HUES64 (cell line): ENCODE data around the gene HEPACAM2.

Experiments
- H3K27ac ChIP-seq: 2 replicates; pipeline ENCODE4 v1.7.0; 2013; ENCODE audit warnings: low read depth, low read length, inconsistent platforms
- H3K27me3 ChIP-seq: 2 replicates; pipeline ENCODE4 v1.6.1; 2013; ENCODE audit warnings: mild to moderate bottlenecking, low read length; ENCODE audit not compliant: insufficient read depth
- H3K36me3 ChIP-seq: 2 replicates; pipeline ENCODE4 v1.6.1; 2013; ENCODE audit warnings: mild to moderate bottlenecking, low read length; ENCODE audit not compliant: insufficient read depth
- H3K4me1 ChIP-seq: 2 replicates; pipeline ENCODE4 v1.6.1; 2013; ENCODE audit warnings: mild to moderate bottlenecking, low read length, moderate library complexity; ENCODE audit not compliant: insufficient read depth
- H3K4me3 ChIP-seq: 2 replicates; pipeline ENCODE4 v1.5.1; 2013; ENCODE audit warnings: mild to moderate bottlenecking, low read length, moderate library complexity
- H3K9ac ChIP-seq: 2 replicates; pipeline ENCODE4 v1.6.1; 2013; ENCODE audit warnings: mild to moderate bottlenecking, low read depth, low read length
- H3K9me3 ChIP-seq: 2 replicates; pipeline ENCODE4 v1.6.1; 2013; ENCODE audit warnings: low read depth, low read length; ENCODE audit not compliant: insufficient read depth
- WGBS: fragments of 150-250, 120-280 bp; methylation state at CpG from one replicate; pipeline ENCODE4 v1.1.7; 2013; ENCODE audit warnings: missing lambda C conversion rate; 5-methylcytosine and 5-hydroxymethylcytosine counted together

The HEPACAM2 gene

GRCh38 chr7:93171606-93172226, 54.6 kb downstream of the HEPACAM2 start:
- Histone ChIP-seq H3K4me3 (no peak overlapping the region), H3K9ac (no peak overlapping the region), H3K9me3 (peaks cover 16% of the 10 kb centered on the region), H3K4me1 (no peaks in the 10 kb centered on the region), H3K27ac (no peak overlapping the region), H3K27me3 (no peaks in the 10 kb centered on the region), H3K36me3 (no peaks in the 10 kb centered on the region)
- 55% methylated on average over 2 of the region's 2 CpGs for WGBS

- H3K9me3 ChIP-seq = peaks cover 10% of the 10 kb centered on the region
- no peaks in the 10 kb centered on the region for H3K36me3 ChIP-seq
- no peaks in the 10 kb centered on the region for H3K4me1 ChIP-seq
- no peak overlapping the region for H3K9ac ChIP-seq
- H3K27ac ChIP-seq = no peak overlapping the region
- no peaks in the 10 kb centered on the region for H3K27me3 ChIP-seq
- no peak overlapping the region for H3K4me3 ChIP-seq
- WGBS = 96% methylated on average over 1 of the region's 1 CpG
Measured at GRCh38 chr7:93165447-93165846, 60.8 kb downstream of the HEPACAM2 start.

GRCh38 chr7:93164766-93165165, 61.5 kb downstream of the HEPACAM2 start:
- Histone ChIP-seq H3K27me3 (no peaks in the 10 kb centered on the region), H3K4me3 (no peak overlapping the region), H3K4me1 (no peaks in the 10 kb centered on the region), H3K27ac (no peak overlapping the region), H3K9ac (no peak overlapping the region), H3K36me3 (no peaks in the 10 kb centered on the region), H3K9me3 (peaks cover 10% of the 10 kb centered on the region)
- no CpG with 5 or more reads among the region's 2 CpGs for WGBS

GRCh38 chr7:93161181-93161762, 65.0 kb downstream of the HEPACAM2 start:
- H3K27ac ChIP-seq = no peak overlapping the region
- H3K9me3 ChIP-seq = peaks cover 10% of the 10 kb centered on the region
- H3K36me3 ChIP-seq = no peaks in the 10 kb centered on the region
- H3K9ac ChIP-seq = no peak overlapping the region
- H3K27me3 ChIP-seq = no peaks in the 10 kb centered on the region
- H3K4me1 ChIP-seq = no peaks in the 10 kb centered on the region
- H3K4me3 ChIP-seq = no peak overlapping the region
- WGBS = 81% methylated on average over 3 of the region's 3 CpGs

- Histone ChIP-seq H3K9ac (no peak overlapping the region), H3K9me3 (peaks cover 10% of the 10 kb centered on the region), H3K36me3 (no peaks in the 10 kb centered on the region), H3K4me1 (no peaks in the 10 kb centered on the region), H3K4me3 (no peak overlapping the region), H3K27ac (no peak overlapping the region), H3K27me3 (no peaks in the 10 kb centered on the region)
- WGBS = 100% methylated on average over 1 of the region's 1 CpG
Measured at GRCh38 chr7:93160410-93160809, 65.9 kb downstream of the HEPACAM2 start.

GRCh38 chr7:93159490-93159889, 66.8 kb downstream of the HEPACAM2 start:
- no peaks in the 10 kb centered on the region for H3K27me3 ChIP-seq
- peaks cover 10% of the 10 kb centered on the region for H3K9me3 ChIP-seq
- no peak overlapping the region for H3K27ac ChIP-seq
- 94% methylated on average over 3 of the region's 3 CpGs for WGBS
- no peak overlapping the region for H3K9ac ChIP-seq
- H3K4me1 ChIP-seq = no peaks in the 10 kb centered on the region
- no peaks in the 10 kb centered on the region for H3K36me3 ChIP-seq
- no peak overlapping the region for H3K4me3 ChIP-seq

GRCh38 chr7:93156884-93157283, 69.4 kb downstream of the HEPACAM2 start:
- Histone ChIP-seq H3K4me1 (no peaks in the 10 kb centered on the region), H3K9ac (no peak overlapping the region), H3K4me3 (no peak overlapping the region), H3K27me3 (no peaks in the 10 kb centered on the region), H3K9me3 (0 out of 2 replicates have a peak, but pooled peaks cover 3% of the 10 kb centered on the region), H3K36me3 (no peaks in the 10 kb centered on the region), H3K27ac (no peak overlapping the region)
- 88% methylated on average over 1 of the region's 1 CpG for whole genome bisulfite sequencing

GRCh38 chr7:93150200-93150835, 76.0 kb downstream of the HEPACAM2 start:
- WGBS = 87% methylated on average over 1 of the region's 1 CpG

GRCh38 chr7:93148727-93149126, 77.5 kb downstream of the HEPACAM2 start:
- 89% methylated on average over 3 of the region's 3 CpGs for WGBS
- no peaks in the 10 kb centered on the region for H3K9me3 ChIP-seq
- no peaks in the 10 kb centered on the region for H3K36me3 ChIP-seq
- no peak overlapping the region for H3K4me3 ChIP-seq
- no peak overlapping the region for H3K27ac ChIP-seq
- H3K4me1 ChIP-seq = peaks cover 14% of the 10 kb centered on the region; the same call in 1 of the 2 replicates
- H3K27me3 ChIP-seq = no peaks in the 10 kb centered on the region
- H3K9ac ChIP-seq = no peak overlapping the region

More at GRCh38 chr7:93150200-93150835, 76.0 kb downstream of the HEPACAM2 start:
- Histone ChIP-seq H3K36me3 (no peaks in the 10 kb centered on the region), H3K27me3 (no peaks in the 10 kb centered on the region), H3K4me1 (peaks cover 14% of the 10 kb centered on the region; the same call in 1 of the 2 replicates), H3K4me3 (no peak overlapping the region), H3K27ac (no peak overlapping the region), H3K9ac (no peak overlapping the region), H3K9me3 (no peaks in the 10 kb centered on the region)

- Histone ChIP-seq H3K4me1 (peaks cover 14% of the 10 kb centered on the region; the same call in 1 of the 2 replicates), H3K9me3 (no peaks in the 10 kb centered on the region), H3K9ac (no peak within 1 kb of the TSS), H3K27ac (no peak within 1 kb of the TSS), H3K4me3 (no peak within 1 kb of the TSS), H3K36me3 (no peaks in the 10 kb centered on the region), H3K27me3 (no peaks in the 10 kb centered on the region)
- 96% methylated on average over 2 of the region's 2 CpGs for WGBS
Measured at GRCh38 chr7:93148144-93148543, 78.1 kb downstream of the HEPACAM2 start, which contains the start of gene SAMD9L. Gene SAMD9L, minus strand, starts transcription at chr7:93148385. Its CDS starts 12,414 bp downstream, at chr7:93135971.

- Histone ChIP-seq H3K4me3 (no peak overlapping the region), H3K27me3 (no peaks in the 10 kb centered on the region), H3K9ac (no peak overlapping the region), H3K27ac (no peak overlapping the region), H3K4me1 (peaks cover 14% of the 10 kb centered on the region; the same call in 1 of the 2 replicates), H3K36me3 (no peaks in the 10 kb centered on the region), H3K9me3 (no peaks in the 10 kb centered on the region)
- 89% methylated on average over 3 of the region's 3 CpGs for WGBS
Measured at GRCh38 chr7:93147363-93147762, 78.9 kb downstream of the HEPACAM2 start.
